ENCODE data around the gene NFATC1.

The NFATC1 gene

DNA sequence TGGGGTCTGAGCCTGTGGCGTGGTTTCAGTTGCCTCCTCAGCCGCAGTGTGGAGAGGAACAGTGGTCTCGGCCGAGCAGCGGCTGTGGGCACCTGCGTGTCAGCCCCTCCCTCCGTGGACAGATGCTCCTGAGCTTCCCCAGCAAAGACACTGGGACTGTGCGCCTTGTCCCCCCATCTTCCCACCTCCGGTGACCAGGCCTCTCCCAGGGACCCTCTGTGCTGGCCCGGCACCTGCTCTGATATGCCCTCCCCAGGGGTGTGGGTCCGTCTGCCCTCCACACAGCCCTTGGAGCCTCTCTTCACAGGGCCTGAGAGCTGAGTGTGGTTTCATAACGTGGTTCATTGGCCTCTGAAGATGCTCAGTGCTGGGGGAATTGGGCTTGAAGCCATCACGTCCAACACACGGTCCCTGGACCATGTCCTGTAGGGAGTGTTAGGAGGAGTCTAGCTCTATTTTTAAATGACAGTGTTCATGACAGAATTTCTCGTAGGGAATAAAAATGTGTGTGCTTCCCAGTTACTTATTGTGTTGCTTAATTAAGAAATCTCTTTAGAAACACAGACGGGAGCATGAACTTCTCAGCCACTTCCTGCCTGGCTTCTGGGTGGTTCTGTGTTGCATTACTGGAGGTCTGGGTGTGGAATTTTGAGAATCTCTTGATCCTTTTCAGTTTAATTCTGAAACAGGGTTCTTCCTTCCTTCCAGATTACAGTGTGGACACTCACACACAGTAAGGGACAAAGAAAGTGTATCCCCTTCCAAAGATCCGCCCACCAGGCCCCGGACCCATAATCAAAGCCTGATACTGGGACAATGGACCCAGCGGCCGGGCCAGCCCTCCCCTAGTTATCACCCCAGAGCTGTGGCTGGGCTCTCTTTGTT is 110.7 kb downstream of the NFATC1 start:
- no peak for DNase-seq
- in situ Hi-C loops (cut with HindIII; ENCODE audit: low pct_ligation_motif_present, low pct_unique_long_range_greater_than_20kb, low sequenced_read_pairs): no loop called here

DNA sequence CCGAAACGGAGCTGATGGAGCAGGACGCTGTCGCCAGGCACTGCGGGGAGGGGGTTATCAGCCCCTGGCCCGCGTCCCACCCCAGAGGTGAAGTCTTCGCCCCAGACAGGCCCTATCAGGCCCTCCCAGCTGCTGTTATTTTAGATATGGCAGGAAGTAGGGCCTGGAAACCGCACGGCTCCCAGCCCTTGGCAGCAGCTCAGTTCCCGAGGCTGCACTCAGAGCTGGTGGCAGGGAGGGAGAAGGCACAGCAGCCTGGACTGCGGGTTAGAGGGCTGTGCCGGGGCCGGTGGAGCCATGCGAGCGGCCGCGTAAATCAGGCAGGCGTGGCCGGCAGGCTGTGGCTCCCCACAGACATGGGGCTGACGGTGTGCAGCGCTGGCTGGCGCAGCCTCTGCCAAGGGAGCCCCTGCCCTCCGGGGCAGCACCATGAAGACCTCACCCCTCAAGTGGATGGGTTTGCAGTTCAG is 111.4 kb downstream of the NFATC1 start:
- DNase-seq: no peak
- in situ Hi-C loops (cut with HindIII; ENCODE audit: low pct_ligation_motif_present, low pct_unique_long_range_greater_than_20kb, low sequenced_read_pairs): no loop called here

DNA sequence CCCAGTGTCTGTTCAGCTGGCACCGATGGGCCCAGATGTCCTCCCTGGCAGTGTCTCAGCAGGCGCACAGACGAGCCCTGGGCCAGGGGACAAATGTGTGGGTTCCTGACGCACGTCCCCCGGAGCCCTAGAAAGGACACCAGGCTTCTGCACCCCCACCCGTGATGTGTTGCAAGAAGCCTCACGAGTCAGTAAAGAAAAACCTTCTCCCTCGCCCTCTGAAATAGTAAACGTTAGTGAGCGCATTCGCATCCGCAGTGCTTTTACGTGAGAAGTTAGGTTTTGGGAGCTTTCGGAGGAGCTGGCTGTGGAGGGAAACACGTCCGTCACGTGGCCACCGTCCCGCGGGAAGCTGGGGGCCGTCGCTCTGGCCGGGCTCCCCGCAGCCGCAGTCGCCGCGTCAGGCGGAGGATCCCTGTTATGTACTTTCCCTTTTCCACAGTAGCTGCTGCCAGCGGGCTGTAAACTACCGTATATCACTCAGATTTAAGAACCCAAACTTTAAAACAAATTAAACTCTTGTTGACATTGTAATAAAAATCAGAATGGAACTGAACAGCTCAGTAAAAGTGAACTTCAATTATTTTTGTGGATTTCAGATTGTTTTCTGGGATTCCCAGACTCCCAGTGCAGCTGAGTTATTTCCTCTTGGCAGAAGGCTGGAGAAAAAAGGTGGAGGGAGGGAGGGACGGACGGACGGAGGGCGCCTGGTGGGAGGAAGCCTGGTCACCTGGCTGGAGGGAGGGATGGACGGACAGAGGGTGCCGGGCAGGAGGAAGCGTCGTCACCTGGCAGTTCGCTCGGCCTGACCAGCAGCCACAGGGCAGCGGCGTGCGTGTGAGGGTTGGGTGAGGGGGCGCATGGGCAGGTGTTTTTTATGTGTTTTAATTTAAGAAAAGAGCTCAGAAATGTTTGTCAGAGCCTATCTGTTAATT is 112.1 kb downstream of the NFATC1 start:
- DNase-seq: peak; percentile 2
- in situ Hi-C loops (cut with HindIII; ENCODE audit: low pct_ligation_motif_present, low pct_unique_long_range_greater_than_20kb, low sequenced_read_pairs): no loop called here

DNA sequence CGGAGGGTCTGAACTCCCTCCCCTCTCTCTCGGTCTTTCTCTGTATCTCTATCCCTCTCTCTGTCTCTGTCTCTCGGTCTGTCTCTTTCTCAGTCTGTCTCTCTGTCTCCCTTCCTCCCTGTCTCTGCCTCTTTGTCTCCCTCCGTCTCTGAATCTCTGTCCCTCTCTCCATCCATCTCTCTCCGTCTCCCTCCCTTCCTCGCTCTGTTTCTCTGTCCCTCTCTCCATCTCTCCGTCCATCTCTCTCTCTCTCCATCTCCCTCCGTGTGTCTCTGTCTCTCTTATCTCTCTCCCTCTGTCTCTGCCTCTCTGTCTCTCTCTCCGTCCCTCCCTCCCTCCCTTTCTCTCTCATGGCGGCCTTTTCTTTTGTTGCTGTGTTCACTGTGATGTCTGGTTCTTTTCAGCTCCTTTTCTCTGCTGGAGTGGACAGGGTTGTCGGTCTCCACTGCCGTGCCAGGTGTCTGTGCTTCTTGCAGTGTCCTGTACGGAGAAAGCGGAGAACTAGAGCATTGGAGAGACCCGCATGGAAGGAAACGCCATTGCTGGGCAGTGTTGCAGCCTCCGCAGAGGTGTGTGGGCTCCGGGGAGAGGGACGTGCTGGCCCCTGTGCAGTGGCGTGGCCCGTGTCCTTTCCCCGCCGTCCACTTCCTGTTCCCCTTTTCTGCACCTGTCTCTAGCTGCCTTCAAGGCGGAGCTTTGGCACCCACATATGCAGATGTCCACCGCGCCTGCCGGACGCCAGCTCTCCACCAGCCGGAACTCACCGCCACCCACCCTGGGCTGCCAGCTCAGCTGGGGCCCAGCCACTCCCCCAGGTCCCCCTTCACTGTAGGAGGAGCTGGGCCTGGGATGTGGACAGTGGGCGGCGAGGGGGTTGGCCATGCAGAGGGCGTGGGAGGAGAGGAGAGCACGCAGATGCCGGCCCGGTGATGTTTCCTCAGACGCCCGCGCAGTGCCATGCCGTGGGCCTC is 113.1 kb downstream of the NFATC1 start:
- in situ Hi-C loops (cut with HindIII; ENCODE audit: low pct_ligation_motif_present, low pct_unique_long_range_greater_than_20kb, low sequenced_read_pairs): no loop called here
- no peak for DNase-seq

DNA sequence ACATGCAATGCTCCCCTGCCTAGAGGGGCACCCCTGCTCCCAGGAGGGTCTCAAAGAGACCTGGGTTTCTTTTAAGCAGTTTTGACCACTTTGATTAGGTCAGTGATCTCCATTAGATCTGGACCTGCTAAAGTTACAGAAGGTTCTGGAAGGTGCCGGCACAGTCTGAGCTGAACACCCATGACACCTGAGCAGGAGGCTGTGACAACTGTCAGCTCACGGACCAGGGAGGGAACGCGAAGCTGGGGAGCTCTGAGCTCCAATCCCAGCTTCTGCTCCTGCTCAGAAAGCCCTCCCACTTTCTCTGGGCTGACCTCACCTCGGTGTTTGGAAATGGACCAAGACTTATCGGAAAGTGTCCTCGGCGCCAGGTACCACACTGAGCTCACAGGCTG is 113.8 kb downstream of the NFATC1 start:
- in situ Hi-C loops (cut with HindIII; ENCODE audit: low pct_ligation_motif_present, low pct_unique_long_range_greater_than_20kb, low sequenced_read_pairs): no loop called here
- no peak for DNase-seq

DNA sequence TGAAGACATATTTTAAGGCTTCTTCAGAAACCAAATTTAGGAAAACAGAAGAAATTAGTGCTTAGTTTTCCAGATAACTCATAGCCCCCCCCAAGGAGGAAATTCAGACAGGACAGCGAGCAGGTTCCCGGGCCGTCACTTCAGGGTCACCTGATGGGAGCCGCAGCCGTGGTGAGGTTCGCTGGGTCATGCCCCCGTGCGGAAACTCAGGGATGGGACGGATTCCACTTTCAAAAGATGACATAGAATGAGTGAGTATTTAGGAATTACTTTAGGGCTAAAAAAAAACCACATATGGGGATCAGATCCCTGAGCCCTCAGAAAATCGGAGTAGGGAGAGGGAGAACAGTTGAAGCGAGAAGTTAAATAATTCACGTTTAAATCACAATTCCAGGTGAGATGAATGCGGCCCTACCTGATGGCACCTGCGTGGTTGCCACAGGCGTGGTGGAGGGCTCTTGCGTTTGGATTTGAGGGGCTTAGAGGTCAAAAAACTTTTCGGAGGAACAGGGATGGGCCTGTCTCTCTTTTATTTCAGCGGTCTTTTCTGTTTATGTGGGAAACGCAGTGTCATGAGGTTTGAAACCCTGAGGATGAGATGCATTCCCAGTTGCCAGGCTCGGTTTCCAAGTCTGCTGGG is 114.4 kb downstream of the NFATC1 start:
- in situ Hi-C loops (cut with HindIII; ENCODE audit: low pct_ligation_motif_present, low pct_unique_long_range_greater_than_20kb, low sequenced_read_pairs): no loop called here
- no peak for DNase-seq

DNA sequence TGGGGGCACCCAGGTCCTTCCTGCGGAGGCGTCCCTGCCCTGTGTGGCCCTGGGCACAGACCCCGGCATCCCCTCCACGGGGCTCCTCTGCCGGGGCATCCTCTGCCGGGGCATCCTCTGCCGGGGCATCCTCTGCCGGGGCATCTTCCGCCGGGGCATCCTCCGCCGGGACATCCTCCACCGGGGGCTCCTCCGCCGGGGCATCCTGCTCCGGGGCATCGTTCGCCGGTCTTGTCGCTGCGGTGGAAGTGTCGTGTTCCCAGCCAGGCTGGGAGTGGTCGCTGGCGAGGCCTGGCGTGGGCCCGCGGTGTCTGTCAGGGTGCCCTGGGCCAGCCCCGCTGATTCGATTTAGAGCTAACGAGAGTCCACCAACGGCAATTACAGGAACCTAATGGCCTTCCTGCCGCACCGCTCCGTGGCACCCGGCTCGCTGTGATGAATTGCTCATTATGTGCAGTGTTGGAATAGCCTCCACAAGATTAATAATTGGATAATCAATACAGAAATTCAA is 115.1 kb downstream of the NFATC1 start:
- no peak for DNase-seq

DNA sequence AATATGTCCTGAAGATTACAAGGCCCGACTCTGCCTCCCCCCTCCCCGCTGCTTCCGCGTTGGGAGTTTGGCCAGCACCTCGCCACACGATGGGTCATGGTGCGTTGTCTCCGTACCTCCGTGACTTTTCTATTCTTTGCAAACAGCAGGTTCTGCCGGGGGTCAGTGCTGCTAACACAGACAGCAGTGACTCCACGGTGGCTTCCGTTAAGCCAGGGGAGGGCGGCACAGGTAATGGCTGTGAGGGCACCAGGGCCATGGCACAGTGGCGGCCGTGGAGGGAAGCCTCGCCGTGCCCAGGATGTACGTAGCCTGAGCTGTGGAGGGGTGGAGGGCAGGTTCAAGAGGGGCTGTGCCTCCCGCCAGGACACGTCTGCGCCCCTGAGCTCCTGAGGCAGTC is 115.5 kb downstream of the NFATC1 start:
- DNase-seq: no peak
- in situ Hi-C loops (cut with HindIII; ENCODE audit: low pct_ligation_motif_present, low pct_unique_long_range_greater_than_20kb, low sequenced_read_pairs): no loop called here

More for the DNA sequence above, 115.1 kb downstream of the NFATC1 start:
- in situ Hi-C loops (cut with HindIII; ENCODE audit: low pct_ligation_motif_present, low pct_unique_long_range_greater_than_20kb, low sequenced_read_pairs): no loop called here

DNA sequence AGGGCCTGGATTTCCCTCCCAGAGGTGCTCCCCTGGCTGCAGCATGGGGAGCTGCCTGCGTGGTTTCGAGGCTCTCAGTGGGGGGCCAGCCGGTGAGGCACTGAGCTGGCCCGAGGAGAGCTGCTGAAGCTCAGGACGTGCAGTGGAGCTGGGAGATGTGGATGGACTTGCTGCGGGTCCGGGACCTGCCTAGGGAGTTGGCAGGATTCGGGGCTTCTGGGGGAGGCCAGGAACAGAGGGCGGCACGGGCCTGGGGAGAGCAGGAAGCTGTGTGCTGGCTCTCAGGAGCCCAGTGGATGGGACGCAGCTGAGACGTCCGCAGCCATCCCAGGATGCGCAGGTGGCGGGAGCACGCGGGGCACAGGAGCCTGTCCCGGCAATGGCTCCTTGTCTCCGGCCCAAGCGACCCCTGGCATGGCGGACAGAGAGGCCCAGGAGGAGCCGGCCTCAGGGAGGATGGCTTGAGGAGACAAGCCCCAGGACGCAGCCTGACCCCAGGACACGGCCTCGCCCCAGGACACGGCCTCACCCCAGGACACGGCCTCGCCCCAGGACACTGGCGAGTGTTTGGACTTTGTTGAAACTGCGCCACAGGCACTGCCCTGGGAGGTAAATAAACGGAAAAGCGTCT is 116.1 kb downstream of the NFATC1 start:
- in situ Hi-C loops (cut with HindIII; ENCODE audit: low pct_ligation_motif_present, low pct_unique_long_range_greater_than_20kb, low sequenced_read_pairs): no loop called here
- no peak for DNase-seq

DNA sequence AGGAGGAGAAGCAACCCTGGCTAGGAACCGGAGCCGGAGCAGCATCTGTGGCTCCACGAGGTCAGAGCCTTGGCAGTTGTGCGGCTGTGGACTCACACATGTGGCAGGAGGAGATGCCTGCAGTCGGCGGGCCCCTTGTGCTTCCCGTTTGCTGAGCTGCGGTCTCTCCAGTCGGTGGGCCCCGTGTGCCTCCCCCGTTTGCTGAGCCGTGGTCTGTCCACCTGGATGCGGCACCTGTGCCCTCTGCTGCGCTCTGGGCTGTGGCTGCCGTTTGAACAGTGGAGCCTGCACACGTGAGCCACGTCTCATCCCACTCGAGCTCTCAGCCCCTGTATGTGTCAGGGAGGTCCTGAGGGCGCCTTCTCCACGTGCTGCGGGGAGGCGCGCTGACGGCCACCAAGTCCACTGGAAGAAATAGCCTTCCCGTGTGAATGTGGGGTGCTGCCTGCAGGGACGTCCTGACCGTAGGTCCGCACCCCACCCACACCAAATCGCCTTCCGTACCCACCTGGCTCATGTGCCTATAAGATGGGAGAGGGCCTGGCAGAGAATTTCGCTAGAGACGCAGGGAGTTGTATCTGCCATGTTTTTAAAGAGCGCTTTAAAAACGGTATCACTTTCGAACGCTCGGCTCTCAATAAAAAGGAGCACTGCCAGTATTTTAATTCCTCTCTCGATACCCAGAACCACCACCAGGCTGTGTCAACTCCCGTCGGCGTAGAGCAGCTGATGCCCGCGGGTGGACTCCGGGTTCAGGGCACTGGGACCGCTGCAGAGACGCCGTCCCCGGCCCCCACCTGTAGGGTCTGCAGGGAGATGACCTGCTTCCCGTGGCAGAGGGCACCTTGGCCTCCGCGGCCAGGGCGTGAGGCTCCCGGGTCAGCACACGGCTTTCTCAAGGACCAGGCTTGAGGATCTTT is 117.0 kb downstream of the NFATC1 start:
- DNase-seq: no peak
- in situ Hi-C loops (cut with HindIII; ENCODE audit: low pct_ligation_motif_present, low pct_unique_long_range_greater_than_20kb, low sequenced_read_pairs): no loop called here

DNA sequence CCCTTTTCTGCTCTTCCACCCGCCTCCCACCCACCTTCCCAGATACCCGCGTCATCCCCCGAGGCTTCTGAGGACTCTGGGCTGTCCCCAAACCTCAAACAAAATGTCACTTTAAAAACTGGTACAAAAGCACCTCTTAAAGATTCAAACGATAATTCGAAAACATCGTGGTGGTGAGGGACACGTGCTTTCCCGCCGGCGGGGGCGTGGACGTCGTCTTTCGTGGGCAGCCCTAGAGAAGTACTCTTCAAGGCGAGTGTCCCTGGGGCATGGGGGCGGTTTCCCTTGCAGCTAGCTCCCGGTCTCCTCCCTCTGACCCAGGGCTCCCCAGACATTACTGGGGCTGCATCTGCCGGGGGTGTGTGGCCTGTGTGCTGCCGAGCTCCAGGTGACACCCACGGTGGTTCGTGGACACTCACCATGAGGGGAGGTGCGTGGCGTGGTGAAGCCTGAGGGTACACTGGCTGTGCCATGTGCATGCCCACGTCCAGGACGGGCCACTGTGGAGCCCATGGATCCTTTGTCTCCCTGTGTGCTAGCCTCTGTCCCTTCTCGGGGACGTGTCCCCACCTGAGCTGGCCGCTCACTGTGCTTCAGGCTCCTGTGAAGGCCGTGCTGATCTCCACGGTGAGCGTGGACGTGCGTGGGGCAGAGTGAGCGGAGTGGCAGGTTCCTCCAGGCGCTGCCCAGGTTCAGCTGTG is 117.8 kb downstream of the NFATC1 start:
- in situ Hi-C loops (cut with HindIII; ENCODE audit: low pct_ligation_motif_present, low pct_unique_long_range_greater_than_20kb, low sequenced_read_pairs): no loop called here
- DNase-seq: no peak

DNA sequence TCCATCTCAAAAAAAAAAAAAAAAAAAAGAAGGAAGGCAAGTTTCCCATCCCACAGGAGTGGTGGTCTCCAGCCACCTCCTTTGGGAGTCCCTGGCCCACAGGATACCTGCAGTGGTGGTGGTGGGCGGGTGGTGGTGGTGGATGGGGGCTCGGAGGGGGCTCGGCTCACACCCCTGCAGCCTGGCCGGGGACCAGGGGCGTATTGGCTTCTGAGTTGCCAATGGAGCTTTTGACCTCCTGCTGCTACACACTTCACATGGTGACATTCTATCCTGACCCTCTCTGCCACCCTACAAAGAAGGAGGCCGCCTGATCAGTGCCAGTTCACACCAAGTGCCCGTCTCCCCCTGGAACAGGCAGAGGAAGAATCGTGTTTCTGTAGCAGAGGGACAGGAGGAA is 119.6 kb downstream of the NFATC1 start:
- in situ Hi-C loops (cut with HindIII; ENCODE audit: low pct_ligation_motif_present, low pct_unique_long_range_greater_than_20kb, low sequenced_read_pairs): no loop called here
- no peak for DNase-seq

DNA sequence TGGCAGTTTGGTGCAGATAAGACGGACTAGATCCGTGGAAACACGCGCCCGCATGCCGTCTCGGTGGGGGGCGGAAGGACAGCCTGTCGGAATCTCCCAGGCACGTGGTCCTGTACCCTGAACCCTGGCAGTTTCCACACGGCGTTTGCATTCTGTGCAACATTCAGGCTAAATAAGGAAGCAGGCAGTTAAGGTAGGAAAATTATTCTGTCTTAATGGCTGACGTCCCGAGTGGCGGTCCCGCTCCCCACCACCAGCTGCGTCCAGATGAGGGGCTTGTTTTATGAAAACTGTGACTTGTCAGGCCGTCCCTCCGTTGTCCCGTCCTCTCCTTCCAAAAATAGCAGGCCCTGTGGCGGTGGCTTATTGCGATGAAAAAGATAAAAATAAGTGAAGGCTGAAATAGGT is 120.2 kb downstream of the NFATC1 start:
- no peak for DNase-seq
- in situ Hi-C loops (cut with HindIII; ENCODE audit: low pct_ligation_motif_present, low pct_unique_long_range_greater_than_20kb, low sequenced_read_pairs): no loop called here

DNA sequence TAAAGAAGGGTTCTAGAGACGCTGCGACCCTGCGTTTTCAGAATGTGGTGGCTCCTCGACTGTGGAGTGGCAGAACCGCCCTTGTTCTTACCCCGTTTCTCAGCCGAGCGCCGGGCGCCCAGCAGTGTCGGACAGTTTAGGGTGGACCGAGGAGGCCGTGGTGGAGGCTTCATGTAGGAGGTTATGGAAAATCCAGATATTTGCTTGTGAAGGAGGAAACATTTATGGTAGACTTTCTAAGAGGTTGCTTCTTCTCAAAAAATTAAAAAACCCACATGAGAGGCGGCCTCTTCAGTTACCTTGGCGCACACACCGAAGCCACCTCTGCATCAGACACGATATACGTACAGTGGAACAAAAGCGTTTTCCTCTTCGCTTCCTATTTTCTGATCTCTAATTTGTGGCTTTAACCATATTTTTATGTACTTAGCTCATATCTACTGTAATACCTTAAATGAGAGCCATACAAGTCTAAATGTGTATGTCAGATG is 120.8 kb downstream of the NFATC1 start:
- DNase-seq: no peak
- in situ Hi-C loops (cut with HindIII; ENCODE audit: low pct_ligation_motif_present, low pct_unique_long_range_greater_than_20kb, low sequenced_read_pairs): no loop called here

DNA sequence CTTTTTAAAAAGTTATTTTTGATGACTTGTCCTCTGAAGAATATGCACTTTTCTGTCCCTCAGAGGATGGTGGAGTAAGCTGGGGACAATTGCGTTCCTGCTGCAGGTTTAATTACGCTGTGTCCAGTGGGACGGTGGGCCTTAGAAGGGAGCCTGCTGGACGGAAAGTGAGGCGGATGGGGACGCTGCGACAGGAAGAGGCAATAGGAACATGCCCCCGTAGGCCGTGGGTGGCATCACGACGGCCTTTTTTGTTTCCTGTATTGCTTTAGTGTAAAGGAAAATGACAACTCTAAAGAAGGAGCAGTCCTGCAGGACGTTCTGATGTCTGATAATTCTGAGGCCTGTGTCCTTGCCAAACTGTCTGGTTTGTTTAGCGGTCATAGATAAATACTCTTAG is 121.6 kb downstream of the NFATC1 start:
- in situ Hi-C loops (cut with HindIII; ENCODE audit: low pct_ligation_motif_present, low pct_unique_long_range_greater_than_20kb, low sequenced_read_pairs): no loop called here

More for the DNA sequence above, 121.6 kb downstream of the NFATC1 start:
- DNase-seq: no peak

Measured in ACHN (cell line).